Measurements from ENCODE around the gene PARL. TPM values are rescaled to one million over a fixed set of nuclear protein-coding genes. Genes with fewer than 3 reads are reported as not detected.

PARL gene
- total and polyA plus RNA-seq, 2 of the 13 experiments (the other 11 are each of a cell fraction or from before 2014, with no cell fraction given) = 46.3 to 58.6 TPM

GRCh38 chr3:183880121-183880520 is 4.6 kb downstream of the PARL start:
- H3K27ac ChIP-seq (ENCODE audit: extremely low read length, insufficient read depth, low read length) = no peak overlapping the region
- peaks cover 77% of the 10 kb centered on the region for H3K79me2 ChIP-seq (ENCODE audit: insufficient read depth, low read length)
- ATAC-seq = no peak
- no peak for TF ChIP-seq ZNF619 (CRISPR knock-in tag; IDR thresholded peaks at IDR 0.05)
- no peak for TF ChIP-seq U2AF2 (IDR thresholded peaks at IDR 0.05; ENCODE audit: low read depth, low read length)
- TF ChIP-seq LRRFIP1 (CRISPR knock-in tag; conservative IDR thresholded peaks at IDR 0.05) = no peak
- no peak for TF ChIP-seq ZBTB20 (CRISPR knock-in tag; IDR thresholded peaks at IDR 0.05; ENCODE audit: borderline replicate concordance, low read depth)
- no peak for TF ChIP-seq DNMT3B (CRISPR knock-in tag; conservative IDR thresholded peaks at IDR 0.05)
- TF ChIP-seq GATAD2A (CRISPR knock-in tag; IDR thresholded peaks at IDR 0.05) = no peak
- no peak for TF ChIP-seq SIN3B (IDR thresholded peaks at IDR 0.05; ENCODE audit: low read length)
- TF ChIP-seq FOXP4 (CRISPR knock-in tag; IDR thresholded peaks at IDR 0.05) = no peak
- TF ChIP-seq ATF7 (IDR thresholded peaks at IDR 0.05) = no peak
- no peak for TF ChIP-seq ATF7 (CRISPR knock-in tag; IDR thresholded peaks at IDR 0.05)
- no peak for TF ChIP-seq ZNF781 (CRISPR knock-in tag; IDR thresholded peaks at IDR 0.05; ENCODE audit: borderline replicate concordance, not compliant biosample characterization)
- no peaks in the 10 kb centered on the region; a peak in 1 of 5 replicates for H3K27me3 ChIP-seq (ENCODE audit: control insufficient read depth in 1 of 2, insufficient read depth in 2 of 2, low read length in 2 of 2)
- no peak for FAIRE-seq
- no peaks in the 10 kb centered on the region for H3K9me3 ChIP-seq (ENCODE audit: low read length)
- CTCF ChIA-PET (ENCODE audit: low intra/inter-chr PET ratio, low total read pairs) = no interaction called here
- H3K36me3 ChIP-seq (replicated peaks in 1 of 2; ENCODE audit: control insufficient read depth in 1 of 2, insufficient read depth in 2 of 2, low read length in 2 of 2) = peaks cover 3 to 16% of the 10 kb centered on the region in 2 experiments; a peak in 4 of 5 replicates
- intact Hi-C loops (cut with micrococcal nuclease; ENCODE audit: unreplicated experiment) (loop anchor here (5.0 kb wide), 1 partner anchor 413 kb away; no protein-coding TSS in a partner anchor), in situ Hi-C loops (cut with HindIII; ENCODE audit: extremely low pct_ligation_motif_present, low pct_unique_long_range_greater_than_20kb) (loop anchor here (25.0 kb wide), 1 partner anchor 257 kb away; the partner anchor contains the start of gene EIF2B5)
- peaks cover 13% of the 10 kb centered on the region; the same call in 1 of the 2 replicates for H4K20me1 ChIP-seq (ENCODE audit: insufficient read depth, low read length)
- BruUV-seq (replicated peaks) = no TSS peak
- WGBS (ENCODE audit: low lambda C conversion rate) = 99% methylated on average over 9 of the region's 9 CpGs
- no peak overlapping the region for H3K4me2 ChIP-seq (ENCODE audit: low read depth, low read length)
- peaks cover 20% of the 10 kb centered on the region for H3K4me1 ChIP-seq (ENCODE audit: insufficient read depth, low read length)
- DNase-seq (ENCODE audit: low spot score) = no peak
- H2AFZ ChIP-seq (ENCODE audit: low read length) = no peak overlapping the region
- no peak overlapping the region for H3K9ac ChIP-seq (ENCODE audit: insufficient read depth, low read depth, low read length)
- no peak overlapping the region for H3K4me3 ChIP-seq (replicated peaks in 1 of 3; ENCODE audit: insufficient read depth in 1 of 3, low read depth in 2 of 3, low read length in 3 of 3)
- POLR2A ChIA-PET = no interaction called here

All from HepG2 (cell line).